ENCODE measurements around the gene INVS.

DNA sequence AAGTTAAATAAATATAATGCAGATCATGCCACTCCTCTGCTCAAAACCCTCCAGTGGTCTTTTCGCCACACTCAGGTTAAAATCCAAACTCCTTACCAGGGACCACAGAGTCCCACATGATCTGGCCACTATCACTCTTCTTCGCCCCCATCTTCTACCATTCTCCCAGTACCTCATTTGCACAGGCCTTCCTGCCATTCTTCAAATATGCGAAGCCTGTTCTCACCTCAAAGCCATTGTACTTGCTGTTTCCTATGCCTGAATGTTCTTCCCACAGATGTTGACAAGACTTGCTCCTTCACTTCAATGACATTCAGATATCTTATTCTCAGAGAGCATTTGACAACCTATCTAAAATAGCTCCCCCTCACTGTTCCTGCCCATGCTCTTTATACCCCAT is 242.8 kb downstream of the INVS start:
- TF ChIP-seq POLR2AphosphoS5 (IDR thresholded peaks at IDR 0.05): no peak
- no peak for TF ChIP-seq POLR2A (IDR thresholded peaks at IDR 0.05)
- TF ChIP-seq, protein P1, sequence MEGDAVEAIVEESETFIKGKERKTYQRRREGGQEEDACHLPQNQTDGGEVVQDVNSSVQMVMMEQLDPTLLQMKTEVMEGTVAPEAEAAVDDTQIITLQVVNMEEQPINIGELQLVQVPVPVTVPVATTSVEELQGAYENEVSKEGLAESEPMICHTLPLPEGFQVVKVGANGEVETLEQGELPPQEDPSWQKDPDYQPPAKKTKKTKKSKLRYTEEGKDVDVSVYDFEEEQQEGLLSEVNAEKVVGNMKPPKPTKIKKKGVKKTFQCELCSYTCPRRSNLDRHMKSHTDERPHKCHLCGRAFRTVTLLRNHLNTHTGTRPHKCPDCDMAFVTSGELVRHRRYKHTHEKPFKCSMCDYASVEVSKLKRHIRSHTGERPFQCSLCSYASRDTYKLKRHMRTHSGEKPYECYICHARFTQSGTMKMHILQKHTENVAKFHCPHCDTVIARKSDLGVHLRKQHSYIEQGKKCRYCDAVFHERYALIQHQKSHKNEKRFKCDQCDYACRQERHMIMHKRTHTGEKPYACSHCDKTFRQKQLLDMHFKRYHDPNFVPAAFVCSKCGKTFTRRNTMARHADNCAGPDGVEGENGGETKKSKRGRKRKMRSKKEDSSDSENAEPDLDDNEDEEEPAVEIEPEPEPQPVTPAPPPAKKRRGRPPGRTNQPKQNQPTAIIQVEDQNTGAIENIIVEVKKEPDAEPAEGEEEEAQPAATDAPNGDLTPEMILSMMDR (IDR thresholded peaks at IDR 0.05): no peak
